HPDE6-E6E7 (cell line): ENCODE data around the gene ALPP.
"Not testable (repeated sequence)": the region's sequence is repeated elsewhere in the genome, so short reads cannot be mapped to it uniquely, and the experiment has no call there.

Experiments
- DNase-seq: peaks from one replicate; pipeline ENCODE4 v3.0.0; 2011; ENCODE audit warnings: missing footprints; ENCODE audit errors: extremely low spot score

Gene ALPP

DNA sequence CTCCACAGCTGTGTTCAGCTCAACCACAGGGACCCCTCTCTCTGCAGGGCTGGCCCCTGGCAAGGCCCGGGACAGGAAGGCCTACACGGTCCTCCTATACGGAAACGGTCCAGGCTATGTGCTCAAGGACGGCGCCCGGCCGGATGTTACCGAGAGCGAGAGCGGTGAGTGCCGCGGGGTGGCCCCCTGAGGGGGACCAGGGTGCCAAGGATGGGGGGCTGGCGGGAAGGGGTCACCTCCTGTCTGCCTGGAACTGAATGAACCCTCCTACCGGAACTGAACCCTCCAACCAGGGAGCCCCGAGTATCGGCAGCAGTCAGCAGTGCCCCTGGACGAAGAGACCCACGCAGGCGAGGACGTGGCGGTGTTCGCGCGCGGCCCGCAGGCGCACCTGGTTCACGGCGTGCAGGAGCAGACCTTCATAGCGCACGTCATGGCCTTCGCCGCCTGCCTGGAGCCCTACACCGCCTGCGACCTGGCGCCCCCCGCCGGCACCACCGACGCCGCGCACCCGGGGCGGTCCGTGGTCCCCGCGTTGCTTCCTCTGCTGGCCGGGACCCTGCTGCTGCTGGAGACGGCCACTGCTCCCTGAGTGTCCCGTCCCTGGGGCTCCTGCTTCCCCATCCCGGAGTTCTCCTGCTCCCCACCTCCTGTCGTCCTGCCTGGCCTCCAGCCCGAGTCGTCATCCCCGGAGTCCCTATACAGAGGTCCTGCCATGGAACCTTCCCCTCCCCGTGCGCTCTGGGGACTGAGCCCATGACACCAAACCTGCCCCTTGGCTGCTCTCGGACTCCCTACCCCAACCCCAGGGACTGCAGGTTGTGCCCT lies 2.9 kb downstream of the ALPP start:
- DNase-seq: not testable (repeated sequence)

GRCh38 chr2:232382331-232383225 lies 4.0 kb downstream of the ALPP start:
- DNase-seq: no peak

DNA sequence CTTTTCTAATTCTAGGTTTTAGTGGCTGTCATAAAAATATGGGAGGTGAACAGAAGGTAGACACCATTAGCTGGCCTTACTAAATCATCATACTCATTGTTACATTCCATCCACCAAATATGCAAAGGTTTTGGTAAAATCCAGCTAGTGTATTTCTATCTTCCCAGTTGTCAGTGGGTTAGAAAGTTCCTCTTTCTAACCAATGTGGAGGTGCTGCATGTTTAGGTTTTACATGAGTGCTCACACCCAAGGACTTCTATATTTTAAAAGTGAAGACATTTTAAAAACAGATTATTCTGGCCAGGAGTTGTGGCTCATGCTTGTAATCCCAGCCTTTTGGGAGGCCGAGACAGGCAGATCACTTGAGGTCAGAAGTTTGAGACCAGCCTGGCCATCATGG lies 5.9 kb downstream of the ALPP start:
- DNase-seq: no peak

DNA sequence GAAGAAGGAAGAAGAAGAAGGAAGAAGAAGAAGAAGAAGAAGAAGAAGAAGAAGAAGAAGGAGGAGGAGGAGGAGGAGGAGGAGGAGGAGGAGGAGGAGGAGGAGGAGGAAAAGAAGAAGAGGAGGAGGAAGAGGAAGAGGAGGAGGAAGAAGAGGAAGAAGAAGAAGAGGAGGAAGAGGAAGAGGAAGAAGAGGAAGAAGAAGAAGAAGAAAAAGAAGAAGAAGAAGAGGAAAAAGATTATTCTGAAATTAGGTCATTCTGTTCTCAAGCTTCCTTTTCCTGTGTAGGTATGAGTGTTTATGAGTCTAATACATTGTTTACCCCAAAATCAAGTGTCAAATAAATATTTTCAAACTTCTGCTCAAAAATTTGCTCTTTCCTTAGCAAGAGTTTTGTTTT lies 6.5 kb downstream of the ALPP start:
- DNase-seq: not testable (repeated sequence)

DNA sequence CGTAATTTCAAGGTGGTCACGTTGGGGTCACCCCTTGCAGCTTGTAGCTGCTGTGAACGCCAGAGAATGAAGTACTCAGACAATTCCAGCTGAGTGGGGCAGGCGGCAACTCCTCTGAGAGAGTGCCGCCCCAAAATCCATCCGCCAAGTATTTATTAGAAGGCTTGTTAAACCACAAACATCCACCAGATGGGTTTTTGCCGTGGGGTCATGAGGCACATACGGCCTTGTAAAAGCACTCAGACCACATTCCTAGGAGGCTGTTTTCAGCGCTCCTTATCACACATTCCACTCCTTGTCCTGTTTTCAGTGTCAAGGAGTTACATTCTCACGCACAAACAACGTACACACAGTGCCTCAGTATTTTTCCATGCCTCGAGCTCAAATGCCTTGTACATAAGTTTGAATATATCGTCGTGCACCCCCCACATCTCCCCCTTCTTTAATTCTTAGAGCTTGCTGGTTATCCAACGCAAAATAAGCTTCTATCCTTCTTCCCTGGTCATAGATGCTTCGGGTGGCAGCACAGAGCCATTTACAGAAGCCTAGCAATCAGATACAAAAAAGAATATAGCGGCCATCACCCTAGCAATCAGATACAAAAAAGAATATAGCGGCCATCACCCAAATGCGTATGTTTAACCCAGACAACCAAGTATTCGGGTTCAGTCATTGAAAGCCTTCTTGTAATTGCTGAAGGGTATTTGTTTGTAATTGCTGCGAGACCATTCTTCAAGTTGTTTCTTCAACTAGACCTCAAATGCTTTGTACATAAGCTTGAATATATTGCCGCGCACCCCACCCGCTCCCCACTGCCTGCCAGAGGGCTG lies 7.3 kb downstream of the ALPP start:
- DNase-seq: no peak

DNA sequence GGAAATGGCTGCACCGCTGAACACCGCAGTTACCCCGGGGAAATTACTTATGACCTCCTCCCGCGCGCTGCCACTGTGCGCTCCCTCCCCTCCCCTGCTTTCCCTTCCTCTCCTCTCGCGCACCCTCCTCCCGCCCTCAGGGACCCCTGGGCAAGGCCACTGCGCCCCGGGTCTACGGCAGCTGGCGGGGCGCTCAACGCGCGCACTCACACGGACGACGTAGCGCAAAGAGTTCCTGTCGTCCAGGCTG lies 7.9 kb downstream of the ALPP start:
- no peak for DNase-seq

GRCh38 chr2:232386740-232387450 lies 8.3 kb downstream of the ALPP start:
- no peak for DNase-seq

- DNase-seq: no peak
These were observed 9.1 kb downstream of the ALPP start for GRCh38 chr2:232387451-232388171.

GRCh38 chr2:232388324-232388891 lies 9.9 kb downstream of the ALPP start:
- DNase-seq: no peak

GRCh38 chr2:232389327-232389726 lies 10.8 kb downstream of the ALPP start:
- no peak for DNase-seq

DNA sequence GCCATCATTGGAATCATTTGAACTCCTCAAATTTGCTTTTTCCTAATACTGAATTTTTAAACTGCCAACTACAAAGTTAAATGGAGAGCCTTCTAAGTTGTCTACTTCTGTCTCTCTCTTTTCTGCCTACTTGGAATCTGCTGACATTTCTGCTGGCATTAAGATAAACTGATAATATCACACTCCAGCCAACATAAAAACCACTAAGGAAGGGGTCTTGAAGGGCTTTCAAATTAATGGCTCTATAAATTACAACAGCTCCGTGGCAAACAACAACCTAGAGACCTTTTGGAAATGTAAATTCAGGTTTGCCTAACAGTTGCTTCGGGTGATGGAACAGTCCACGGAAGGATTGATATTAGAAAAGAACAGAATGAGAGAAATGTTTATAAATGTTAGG lies 12.1 kb downstream of the ALPP start:
- no peak for DNase-seq

- no peak for DNase-seq
These were observed 15.0 kb downstream of the ALPP start for GRCh38 chr2:232393556-232393955.

DNA sequence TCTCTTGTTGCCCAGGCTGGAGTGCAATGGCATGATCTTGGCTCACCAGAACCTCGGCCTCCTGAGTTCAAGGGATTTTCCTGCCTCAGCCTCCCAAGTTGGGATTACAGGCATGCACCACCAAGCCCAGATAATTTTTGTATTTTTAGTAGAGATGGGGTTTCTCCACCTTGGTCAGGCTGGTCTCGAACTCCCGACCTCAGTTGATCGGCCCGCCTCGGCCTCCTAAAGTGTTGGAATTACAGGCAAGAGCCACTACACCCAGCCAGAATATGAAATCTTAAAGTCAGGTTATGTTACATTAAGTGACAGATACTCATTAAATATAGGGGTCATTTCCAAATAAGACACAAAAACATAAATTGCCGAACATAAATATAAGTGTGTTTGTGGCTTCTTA lies 15.9 kb downstream of the ALPP start:
- not testable (repeated sequence) for DNase-seq

DNA sequence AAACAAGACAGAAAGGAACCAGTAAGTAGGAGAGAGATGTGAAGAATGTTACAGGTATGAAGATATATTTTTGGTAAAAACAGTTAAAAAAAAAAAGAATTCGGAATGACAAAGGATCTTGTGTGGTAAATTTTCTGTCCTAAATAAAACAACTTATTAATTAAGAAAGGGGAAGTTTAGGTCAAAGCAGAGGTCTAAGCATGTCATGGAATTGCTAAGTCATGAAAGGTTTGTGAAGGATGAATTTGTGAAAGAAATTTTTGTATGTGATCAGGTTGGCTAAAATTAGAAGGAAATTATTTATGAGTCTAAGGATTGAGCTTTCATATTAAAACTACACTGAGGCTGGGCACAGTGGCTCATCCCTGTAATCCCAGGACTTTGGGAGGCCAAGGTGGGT lies 17.0 kb downstream of the ALPP start:
- DNase-seq: no peak

- no peak for DNase-seq
These were observed 18.1 kb downstream of the ALPP start for GRCh38 chr2:232396683-232397082.

DNA sequence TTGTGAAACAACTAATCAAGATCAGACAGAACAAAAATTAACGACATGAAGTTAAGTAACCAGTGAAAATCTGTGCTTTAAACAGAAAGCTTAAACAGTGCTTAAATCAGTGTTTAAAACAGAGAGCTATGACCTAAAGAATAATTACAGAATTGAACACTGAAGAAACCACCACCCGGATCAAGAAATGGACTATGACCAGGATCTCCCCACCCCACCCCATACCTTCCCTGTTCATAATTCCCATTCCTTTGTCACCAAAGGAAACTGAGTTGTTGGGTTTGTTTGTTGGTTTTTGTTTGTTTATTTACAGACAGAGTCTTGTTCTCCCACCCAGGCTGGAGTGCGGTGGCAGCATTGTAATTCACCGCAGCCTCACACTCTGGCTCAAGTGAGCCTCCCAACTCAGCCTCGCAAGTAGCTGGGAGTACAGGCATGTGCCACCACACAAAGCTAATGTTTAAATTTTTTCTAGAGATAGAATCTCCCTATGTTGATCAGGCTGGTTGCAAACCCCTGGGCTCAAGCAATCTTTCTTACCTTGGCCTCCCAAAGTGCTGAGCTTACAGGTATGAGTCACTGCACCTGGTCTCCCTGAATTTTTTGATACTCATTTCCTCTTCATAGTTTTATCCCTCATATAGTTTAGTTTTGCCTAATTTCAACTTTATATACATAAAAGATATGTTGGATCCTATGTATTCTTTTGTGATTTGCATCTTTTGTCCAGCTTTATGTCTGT lies 19.9 kb downstream of the ALPP start:
- no peak for DNase-seq

GRCh38 chr2:232400256-232401015 lies 21.9 kb downstream of the ALPP start:
- DNase-seq: no peak

DNA sequence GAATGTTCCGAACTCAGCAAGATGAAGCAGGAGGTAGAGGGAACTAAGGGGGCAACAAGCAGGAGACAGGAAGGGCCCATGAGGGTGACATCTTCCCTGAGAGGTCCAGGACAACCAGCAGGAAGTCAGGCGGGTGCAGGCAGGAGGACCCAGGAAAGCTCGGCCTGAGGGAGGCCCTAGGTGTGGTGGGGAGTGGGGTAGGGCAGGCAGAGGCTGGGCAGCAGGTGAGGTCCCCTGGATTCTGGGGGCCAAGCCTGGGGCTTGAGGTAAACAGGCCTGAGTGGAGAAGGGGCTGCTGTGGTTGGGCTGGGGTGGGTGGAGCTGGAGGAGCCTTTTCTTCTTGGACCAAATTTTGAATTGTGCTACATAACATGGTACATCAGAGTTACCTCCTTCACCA lies 24.0 kb downstream of the ALPP start:
- no peak for DNase-seq

- no peak for DNase-seq
These were observed 27.5 kb downstream of the ALPP start for GRCh38 chr2:232405943-232406510.
